Inflammatory macrophage treated with lipopolysaccharide for 1 hour (primary cell): Measurements from ENCODE around the gene POR.
A peak's percentile ranks its signal among the peaks of the same experiment; 100 is the strongest.

Experiments used
- DNase-seq, 2 donors: peaks; one replicate each; pipeline ENCODE4 v3.0.0-alpha.2; 2020 to 2022

The POR gene

DNA sequence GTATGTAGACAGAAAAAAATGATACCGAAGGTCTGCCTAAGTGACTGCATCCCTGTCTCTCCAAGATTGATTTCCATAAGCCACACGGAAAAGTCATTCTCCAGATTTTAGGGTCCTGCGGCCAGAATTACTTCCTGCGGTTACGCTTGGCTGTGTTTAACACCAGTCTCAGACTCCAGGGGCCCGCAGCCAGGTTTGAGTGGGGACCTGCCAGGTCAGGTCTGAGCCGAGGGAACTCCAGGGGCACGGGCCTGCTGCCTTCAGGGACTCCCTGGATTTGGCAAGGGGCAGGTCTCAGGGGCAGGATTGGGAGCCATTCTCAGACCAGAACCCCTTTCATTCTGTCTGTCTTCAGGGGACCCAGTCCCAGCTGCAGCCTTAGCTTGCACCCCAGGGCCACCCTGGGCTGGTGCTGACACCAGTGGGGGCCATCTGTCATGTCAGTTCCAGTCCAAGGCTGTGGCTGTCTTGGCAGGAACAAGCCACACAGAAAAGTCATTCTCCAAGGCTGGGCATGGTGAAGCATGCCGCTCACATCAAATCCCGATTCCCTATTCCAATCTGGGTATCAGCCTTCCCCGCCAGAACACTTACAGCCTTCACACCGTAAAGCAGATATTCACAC lies 40.5 kb downstream of the POR start:
- no peak for DNase-seq

DNA sequence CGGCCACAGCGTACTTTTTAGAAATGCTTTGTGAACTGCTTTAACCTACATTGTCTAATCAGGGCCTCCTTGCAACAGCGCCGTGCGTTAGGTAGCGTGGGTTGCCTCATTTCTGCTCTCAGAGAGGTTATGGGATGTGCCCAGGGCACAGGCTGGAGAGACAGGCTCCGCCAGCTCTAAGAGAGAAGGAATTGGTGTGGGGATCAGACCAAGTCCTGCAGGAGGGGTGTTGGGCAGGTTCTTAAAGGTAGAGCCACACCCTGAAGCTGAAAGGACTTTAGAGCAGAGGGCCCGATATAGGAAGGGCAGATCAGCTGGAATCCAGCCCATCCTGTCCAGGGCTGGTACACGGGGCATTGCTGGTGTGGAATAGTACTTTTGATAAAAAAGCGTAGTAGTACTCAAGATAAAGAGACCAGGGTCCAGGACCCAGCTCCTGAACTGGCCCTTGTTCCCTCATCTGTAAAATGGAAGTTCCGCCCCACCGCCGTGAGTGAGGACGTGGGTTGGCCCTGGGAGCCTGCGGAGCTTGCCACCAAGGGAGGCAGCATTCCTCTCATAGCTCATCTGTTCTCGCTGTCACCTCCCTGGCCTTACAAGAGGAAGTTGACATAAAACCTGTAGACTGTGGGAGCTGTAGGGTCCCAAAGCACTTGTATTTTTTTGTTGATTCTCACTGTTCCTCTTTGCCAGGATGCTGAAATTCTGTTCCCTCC lies 42.2 kb downstream of the POR start:
- no peak for DNase-seq

DNA sequence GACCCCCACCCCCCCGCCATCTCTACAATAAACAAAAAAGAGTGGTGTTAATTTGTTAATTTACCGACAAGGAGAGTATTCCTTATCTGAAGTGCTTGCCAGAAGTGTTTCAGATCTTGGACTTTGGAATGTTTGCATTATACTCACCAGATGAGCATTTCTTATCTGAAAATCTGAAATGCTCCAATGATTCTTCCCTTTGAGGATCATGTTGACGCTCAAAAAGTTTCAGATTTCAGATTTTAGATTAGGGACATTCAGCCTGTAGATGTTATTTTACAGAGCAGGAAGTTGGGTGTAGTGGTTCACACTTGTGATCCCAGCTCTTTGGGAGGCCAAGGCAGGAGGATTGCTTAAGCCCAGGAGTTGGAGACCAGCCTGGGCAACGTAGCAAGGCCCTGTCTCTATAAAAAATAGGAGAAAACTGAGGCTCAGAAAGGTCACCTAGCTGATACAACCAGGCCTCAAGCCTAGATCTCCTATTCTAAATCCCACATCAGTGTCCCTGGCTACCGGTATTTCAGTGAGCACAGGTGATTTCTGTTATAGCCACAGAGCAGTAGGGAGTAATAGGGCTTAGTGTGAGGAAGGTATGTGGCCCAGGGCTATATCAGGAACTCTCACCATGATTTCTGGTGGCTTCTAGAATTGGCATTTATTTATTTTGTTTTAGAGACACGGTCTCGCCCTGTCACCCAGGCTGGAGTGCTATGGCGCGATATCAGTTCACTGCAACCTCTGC lies 44.0 kb downstream of the POR start:
- no peak for DNase-seq

DNA sequence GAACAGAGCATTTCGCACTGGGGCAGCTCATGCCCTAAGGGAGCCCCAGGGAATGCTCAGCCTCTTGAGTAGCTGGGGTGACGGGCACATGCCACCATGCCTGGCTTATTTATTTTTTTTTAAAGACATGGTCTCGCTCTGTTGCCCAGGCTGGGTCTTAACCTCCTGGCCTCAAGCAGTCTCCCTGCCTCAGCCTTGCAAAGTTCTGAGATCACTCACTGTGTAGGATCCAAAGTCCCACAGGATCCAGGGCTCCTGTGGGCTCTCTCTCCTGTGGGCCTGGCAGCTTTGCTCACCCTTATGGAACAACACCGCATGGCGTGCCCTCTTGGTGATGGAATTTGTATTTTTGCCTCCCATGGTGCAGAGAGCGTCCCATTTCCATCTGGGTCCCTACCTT lies 45.4 kb downstream of the POR start:
- no peak for DNase-seq

DNA sequence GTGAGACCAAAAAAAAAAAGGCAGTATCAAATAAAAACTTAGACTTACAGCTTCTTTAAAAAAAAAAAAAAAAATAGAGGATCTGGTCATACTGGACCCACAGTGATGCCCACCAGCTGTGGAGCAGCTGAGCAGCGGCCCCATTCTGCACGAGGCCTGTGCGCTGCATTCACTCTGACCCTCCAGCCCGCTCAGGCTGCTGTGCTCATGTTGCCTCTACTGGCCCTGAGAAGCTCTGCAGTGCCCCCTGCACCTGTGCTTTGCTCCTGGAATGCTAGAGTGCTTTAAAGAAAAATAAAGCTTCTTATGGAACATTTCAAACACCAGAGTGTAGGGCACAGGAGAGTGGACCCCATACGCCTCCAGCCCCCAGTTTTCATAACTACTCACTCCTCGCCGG lies 46.3 kb downstream of the POR start:
- no peak for DNase-seq

DNA sequence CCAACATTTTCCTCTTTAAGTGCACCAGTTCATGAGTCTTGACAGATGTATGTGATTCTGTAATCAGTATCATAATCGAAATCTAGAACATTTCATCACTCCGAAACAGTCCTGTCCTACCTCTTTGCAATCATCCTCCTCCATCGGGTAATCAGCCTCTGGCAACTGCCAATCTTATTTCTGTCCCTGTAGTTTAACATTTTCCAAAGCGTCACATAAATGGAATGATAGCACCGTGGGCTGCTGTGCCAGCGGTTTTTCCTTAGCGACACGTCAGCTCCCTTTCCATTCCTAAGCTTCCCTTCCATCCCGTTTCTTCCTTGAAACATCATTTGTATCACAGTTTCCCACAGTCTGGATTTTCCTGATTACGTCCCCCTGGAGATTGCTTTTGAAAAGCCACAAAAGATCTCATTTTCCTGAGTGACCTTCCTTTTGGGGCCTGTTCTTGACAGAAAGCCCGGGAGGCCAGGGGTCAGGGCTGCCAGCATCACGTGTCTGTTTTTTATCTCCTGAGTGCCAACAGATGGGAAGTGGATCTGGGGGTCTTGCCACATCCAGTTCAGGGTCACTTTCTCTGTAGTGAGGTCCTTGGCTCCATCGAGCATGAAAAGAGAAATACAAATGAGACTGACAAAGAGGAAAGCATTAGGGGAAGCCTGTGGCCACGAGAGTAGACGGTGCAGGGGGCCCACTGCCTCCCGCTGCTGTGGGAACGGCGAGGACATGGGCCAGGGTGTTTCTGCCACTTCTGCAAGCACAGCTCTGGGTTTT lies 47.8 kb downstream of the POR start:
- no peak for DNase-seq

DNA sequence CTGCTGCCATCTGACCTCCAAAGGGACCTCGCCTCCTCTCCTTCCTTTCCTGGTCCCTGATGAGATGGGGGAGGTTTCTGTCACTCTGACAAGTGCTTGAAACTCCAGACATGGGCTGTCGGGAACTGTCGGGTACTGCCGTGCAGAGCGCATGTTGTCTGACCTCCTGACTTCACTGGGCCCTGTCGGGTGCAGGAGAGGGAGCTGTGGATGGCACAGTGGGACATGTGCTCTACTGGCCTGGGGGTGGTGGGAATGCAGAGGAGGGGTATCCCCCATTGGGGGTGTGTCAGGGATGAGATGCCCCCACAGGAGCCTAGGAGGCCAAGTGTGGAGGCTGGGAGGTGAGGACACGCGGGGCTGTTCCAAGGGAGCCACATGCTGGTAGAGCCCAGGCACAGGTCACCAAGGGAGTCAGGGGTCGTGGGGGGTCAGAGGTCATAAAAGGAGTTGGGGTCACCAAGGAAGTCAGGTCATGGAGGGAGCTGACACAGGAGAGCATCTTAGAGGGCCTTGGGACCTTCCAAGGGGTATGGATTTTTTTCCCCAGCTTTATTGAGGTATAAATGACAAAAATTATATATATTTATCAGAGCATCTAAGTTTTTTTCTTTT lies 48.5 kb downstream of the POR start:
- no peak for DNase-seq

DNA sequence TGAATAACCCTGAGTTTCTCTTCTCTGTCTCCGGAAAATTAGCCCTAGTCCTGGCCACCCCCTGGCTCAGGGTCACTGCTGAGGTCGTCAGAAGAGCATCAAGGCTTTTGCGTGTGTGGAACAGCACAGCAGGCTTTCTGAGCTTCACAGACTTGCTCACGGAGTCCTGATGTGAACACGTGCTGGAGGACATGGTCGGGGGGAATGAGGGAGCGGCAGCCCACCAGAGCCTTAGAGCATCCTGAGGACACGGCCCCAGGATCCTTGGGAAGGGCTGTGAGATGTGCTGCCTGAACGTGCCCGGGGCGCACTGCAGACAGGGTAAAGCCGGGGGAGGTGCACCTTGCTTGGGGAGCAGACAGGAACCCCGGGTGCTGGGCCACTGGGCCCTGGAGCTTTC lies 50.7 kb downstream of the POR start:
- no peak for DNase-seq

DNA sequence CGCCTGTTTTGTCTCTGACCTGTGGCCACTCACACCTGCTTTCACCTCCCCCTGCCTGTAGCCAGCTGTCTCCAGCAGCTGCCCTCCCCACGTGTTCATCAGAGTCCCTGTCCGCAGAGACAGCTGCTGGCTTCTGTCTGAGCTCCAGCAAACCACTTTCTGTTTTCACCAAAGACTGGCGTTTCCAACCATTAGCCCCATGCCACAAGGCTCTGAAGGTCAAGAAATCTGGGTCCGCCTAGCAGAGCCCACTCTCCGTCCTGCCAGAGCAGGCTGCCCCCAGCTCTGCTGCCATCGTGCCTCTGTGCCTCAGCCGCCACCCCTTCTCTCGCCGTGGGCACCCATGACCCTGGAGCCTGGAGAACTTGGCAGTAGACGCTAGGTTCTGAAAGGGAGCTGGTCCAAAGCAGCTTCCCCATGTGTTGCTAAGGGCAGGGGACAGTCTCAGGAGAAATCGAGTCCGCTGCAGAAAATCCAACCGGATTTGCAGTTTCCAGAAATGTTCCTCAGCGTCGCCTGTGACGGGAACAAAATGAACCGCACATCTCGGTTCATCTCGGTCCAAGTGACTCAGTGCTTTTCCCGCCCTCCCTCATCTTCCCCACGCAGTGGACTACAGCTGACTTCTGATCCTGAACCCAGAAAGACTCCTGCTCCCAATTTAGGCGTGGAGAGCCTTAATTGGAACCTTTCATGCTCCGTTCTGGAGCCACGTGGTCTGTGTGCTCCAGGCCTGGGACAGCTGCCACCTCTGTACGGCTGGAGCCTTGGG lies 51.4 kb downstream of the POR start:
- no peak for DNase-seq

DNA sequence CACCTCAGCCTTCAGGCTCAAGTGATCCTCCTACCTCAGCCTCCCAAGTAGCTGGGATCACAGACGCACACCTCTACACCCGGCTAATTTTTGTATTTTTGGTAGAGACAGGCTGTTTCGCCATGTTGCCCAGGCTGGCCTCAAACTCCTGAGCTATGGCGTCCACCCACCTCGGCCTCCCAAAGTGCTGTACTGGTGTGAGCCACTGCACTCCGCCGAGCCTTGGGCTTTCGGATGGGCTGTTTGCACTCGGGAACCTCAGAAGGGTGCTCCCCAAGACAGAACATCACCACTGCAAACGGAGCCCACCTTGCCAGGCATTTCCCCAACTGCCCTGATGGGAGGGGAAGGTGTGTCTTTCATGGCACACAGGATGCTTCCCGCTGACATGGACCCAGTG lies 52.1 kb downstream of the POR start:
- DNase-seq = no peak

DNA sequence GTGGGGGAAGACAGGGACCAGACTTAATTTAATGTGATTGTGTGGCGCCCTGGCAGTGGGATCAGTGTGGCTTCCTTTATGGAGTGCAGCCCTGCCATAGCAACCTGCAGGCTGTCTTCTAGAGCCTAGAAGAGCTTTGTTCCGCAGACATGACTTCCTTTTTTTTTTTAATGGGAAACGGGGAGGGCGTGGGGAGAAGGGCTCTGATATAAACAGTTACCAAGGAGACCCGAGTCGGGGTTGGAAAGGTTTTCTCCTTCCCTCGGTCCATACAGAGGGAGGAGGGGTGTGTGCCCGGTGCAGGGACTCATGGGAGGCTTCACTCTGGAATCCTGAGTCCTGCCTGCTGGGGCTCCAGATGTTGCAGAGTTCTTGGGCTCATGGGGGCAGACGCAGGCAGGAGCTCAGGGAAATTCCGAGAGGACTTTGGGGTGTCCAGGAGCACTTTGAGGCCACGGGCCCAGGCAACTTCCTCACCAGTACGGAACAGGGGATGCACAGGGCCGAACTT lies 52.6 kb downstream of the POR start:
- peak; percentile 61 to 64 for DNase-seq

DNA sequence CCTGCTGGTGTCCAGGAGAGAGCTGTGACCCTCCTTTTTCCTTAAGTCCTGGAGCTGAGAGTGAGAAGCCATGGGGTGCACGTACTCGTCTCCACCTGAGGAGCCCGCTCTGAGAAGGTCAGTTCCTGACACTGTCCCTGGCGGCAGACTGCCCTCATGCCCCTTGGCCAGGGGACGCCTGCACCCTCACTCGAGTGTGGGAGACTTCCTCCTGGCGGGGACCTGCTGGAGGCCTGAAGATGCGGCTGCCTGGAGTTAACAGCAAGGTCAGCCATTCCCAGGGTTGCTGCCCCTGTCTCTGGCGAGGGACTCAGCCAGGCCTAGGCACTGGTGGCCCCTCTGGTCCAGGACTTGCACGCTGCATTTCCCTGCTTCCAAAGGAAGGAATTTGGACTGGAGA lies 53.1 kb downstream of the POR start:
- DNase-seq = no peak

DNA sequence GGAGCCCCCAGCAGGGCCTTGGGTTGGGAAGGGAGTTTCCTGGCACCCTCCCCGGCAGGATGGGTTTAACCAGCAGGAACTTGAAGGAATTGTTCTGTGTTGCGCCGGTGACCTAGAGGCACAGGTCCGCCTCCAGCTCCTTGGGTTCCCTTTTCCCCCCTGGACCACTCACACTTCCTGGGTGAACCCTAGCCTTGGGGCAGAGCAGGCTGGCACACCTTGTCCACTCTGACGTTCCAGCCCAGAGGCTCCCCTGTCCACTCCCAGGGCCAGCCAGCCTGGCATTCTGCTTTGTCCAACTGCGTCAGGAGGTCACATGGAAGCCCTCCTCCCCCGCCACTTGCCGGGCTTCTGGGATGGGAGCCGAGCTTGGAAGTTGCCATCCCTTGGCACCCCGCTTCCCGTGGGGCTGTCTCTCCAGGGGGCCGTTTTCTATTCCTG lies 53.6 kb downstream of the POR start:
- DNase-seq = no peak

DNA sequence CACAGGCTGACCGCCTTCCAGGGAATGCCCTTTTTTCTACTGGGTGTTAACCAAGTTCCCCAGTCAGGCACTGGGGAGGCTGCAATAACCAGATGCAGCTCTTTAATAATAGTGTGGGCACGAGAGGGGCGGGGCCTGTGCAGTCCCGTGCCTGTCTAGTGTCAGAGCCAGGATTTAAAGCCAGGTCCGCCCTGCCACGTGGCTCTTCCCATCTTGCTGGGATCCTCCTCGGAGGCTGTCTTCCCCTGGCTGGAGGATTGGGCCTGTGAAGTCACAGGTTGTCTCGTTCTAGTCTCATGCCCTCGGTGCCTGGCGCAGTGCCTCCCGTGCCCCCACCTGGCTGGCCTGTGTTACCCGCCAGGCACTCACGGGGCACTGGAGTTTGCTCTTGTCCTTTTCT lies 54.2 kb downstream of the POR start:
- peak; percentile 7 to 27 for DNase-seq

DNA sequence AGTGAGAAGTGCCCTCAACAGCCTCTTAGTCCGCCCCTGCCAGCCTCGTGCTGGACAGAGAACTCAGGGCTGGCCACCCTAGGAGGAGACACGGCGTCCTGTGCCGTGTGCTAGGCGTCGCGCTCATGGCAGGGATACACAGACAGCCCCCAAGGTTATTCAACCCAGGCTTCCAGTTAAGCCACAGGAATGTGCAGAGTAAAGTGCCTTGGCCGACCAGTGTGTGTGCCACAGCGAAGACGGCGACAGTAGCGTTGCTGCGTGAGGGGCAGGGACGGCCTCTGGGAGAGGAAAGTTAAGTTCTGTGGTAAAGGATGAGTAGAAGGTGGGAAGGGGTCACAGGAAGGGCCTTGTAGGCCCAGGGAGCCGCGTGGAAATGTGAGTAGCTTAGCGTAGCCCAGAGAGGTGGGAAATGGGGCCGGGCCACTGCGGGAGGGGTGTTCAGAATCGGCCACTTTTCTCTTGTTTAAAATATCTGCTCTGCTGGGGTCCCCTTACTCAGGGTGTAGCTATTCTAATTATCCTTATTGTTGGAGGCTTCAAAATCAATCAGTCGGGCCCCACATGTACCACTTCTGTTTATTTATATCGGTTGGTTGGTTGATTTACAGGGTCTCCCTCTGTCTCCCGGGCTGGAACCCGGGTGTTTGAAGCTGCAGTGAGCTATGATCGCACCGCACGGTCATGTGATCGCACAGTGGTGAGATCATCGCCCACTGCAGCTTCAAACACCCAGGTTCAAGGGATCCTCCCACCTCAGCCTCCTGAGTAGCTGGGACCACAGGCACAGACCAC lies 54.9 kb downstream of the POR start:
- DNase-seq = no peak

DNA sequence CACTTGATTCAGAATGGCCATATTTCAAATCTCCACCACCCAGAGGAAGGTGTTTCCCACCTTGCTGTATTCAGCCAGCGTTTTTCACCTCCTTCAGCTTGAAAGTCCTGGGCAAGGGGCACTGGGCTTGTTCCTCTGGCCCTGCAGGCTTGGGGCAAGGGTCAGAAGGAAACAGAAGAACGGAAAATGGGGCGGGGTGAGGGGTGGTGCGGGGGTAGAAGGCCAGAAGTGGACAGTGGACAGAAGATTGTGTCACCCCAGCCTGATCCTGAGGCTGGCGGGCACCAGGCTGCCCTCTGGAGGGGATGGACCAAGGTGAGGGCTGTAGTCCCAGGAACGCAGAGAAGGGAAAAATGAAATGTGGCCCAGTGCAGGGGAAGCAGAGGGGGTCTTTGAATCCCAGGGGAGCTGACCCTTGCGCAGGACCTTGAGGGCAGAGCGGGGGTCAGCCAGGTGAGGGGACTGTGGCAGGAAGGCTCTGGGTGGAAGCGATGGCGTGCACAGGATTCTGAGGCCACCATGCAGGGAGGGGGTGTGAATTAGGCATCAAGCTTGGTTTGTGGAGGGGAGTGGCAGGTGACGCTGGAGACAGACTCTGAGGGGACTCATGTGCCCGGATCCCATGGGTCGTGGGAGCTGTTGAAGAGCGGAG lies 56.5 kb downstream of the POR start:
- no peak for DNase-seq

DNA sequence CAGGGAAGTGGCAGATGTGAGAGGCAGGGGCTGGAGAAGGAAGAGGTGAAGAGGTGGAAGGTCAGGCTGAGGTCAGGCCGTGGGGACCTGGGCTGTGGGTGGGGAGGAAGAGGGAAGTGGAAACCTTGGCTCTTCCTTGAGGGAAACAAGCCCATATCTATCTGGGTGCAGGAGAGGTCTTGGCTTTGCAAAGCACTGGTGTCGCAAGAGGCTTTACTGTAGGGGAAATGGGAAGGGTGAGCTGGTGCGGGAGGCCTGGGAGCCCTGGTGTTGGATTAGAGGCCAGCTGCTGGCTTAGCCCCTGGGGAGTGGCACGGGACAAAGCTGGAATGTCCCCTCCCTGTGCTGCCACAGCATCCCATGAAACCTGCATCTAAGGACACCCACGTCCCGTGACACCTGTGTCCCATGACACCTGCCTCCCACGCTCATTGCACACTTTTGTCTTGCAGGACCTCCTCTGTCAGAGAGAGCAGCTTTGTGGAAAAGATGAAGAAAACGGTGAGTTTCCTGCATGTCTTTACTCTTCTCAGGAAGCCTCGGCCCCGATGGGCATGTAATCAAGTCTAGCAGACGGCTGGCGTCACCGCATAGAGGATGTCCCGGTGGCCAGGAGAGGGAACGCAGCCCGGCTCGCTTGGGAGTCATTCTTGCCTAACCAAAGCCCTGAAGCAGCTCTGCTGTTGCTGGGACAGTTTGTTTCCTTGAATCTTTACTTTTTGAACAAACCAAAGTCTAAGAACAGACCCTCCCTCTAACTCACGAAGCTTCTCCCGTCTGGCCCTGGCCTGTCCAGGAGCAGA lies 57.2 kb downstream of the POR start:
- DNase-seq = peak; percentile 65 to 68

DNA sequence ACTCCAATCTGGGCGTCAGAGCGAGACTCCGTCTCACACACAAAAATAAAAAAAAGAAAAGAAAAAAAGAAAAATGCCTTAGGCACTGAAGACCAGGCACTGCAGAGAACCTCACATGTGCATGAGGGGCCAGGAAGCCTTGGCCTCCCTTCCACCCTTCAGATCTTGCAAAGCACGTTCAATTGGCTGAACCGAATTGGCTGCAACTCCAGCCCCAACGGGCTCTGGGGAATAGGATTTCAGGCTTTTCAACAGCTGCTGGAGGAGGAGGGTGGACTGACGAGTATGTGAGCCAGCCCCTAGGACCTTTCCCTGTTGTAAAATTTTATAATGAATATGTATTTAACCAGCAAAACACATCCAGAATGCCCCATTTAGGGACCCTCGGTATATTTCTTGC lies 62.8 kb downstream of the POR start:
- no peak for DNase-seq

DNA sequence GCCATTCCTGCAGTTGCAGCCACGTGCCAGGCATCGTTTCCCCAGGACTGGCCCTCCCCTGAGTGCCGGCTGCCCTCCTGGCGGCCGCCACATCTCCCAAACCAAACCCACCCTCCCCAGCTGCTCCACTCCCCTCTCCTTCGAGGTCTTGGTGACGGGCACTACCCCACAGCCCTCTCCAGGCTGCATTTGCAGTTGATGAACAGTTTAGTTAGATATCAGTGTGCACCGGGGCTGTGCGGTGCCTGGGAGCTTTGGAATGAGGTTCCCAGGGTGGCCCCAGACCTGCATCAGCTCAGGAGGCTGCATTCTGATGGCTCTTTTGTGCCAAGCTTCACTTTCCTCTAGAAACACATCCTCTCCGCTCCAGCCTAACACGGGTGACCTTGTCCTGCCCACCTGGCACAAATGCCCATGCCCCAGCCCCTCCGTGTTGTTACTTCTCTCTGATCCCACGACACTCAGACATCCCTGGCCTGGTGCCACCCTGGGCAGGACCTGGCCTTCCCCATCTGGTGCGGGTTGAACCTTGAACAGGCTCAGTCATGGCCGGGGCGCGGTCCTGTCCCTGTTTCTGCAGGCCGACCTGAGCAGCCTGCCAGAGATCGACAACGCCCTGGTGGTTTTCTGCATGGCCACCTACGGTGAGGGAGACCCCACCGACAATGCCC lies 64.9 kb downstream of the POR start:
- no peak for DNase-seq
